Gastrocnemius medialis (tissue), 4 donors: Measurements from ENCODE around the gene ZNF18. TPM values are rescaled to one million over a fixed set of nuclear protein-coding genes. Genes with fewer than 3 reads are reported as not detected.

ENCODE experiments used
- ATAC-seq, 2 donors: fragments of 150-250 bp; one replicate each; pipeline ENCODE4 v1.9.1; 2016
- DNase-seq, 2 donors: peaks; one replicate each; pipeline ENCODE4 v3.0.0-alpha.2; 2019
- H3K27ac ChIP-seq, 4 donors: fragments of 200-600 bp; sonication (generic); 1 replicate in 1 of 4; 2 replicates in 3 of 4; pipeline ENCODE4 v1.5.1; 2016 to 2018; ENCODE audit warnings: mild to moderate bottlenecking in 2 of 4, moderate library complexity in 1 of 4
- H3K27me3 ChIP-seq, 3 donors: fragments of 200-600 bp; sonication (generic) in 2 of 3; 1 replicate in 1 of 3; 2 replicates in 2 of 3; pipeline versions ENCODE4 v1.5.1 to v1.6.0; 2016 to 2019; ENCODE audit warnings: mild to moderate bottlenecking in 1 of 3, moderate library complexity in 1 of 3
- H3K36me3 ChIP-seq, 2 donors: fragments of 200-600 bp; sonication (generic) in 1 of 2; one replicate each; pipeline ENCODE4 v1.5.1; 2017 to 2018
- H3K4me1 ChIP-seq, 2 donors: fragments of 200-600 bp; sonication (generic) in 1 of 2; one replicate each; pipeline ENCODE4 v1.5.1; 2016 to 2017; ENCODE audit warnings: mild to moderate bottlenecking in 2 of 2
- H3K4me3 ChIP-seq, 4 donors: fragments of 200-600 bp; sonication (generic) in 3 of 4; 1 replicate in 1 of 4; 2 replicates in 3 of 4; pipeline ENCODE4 v1.5.1; 2016 to 2019; ENCODE audit warnings: mild to moderate bottlenecking in 2 of 4
- H3K9me3 ChIP-seq, 3 donors: fragments of 200-600 bp; sonication (generic) in 2 of 3; 1 replicate in 1 of 3; 2 replicates in 2 of 3; pipeline ENCODE4 v1.5.1; 2016 to 2019
- POLR2A ChIP-seq, 2 donors: fragments of 450-650 bp; IDR thresholded peaks; one replicate each; pipeline ENCODE4 v1.6.1; 2017; ENCODE audit warnings: antibody characterized with exemption in 2 of 2, mild to moderate bottlenecking in 2 of 2, moderate library complexity in 2 of 2
- in situ Hi-C, 4 donors: fragments of 200-750 bp; cut with MboI; loops; one replicate each; pipeline versions ENCODE4 v1.15.0 to v1.8.0; 2017; ENCODE audit warnings: low sequenced_read_pairs in 4 of 4
- intact Hi-C: fragments of 100-400 bp; cut with DNase I; formaldehyde crosslinking; loops from one replicate; pipeline ENCODE4 v1.15.1; 2023; ENCODE audit warnings: low total_unique reads
- total RNA-seq, 4 donors: library from RNA; depleted of rRNA; stranded (reverse); fragments of >200 nt; gene quantifications; one replicate each; pipeline versions ENCODE4 v1.1.0 to v1.2.3, GENCODE V29; 2016
- TF ChIP-seq, protein P1 (sequence below), 5 experiments: fragments of 450-650 bp in 3 of 5; fragments of 200-600 bp in 2 of 5; sonication (generic) in 2 of 5; IDR thresholded peaks in 4 of 5; conservative IDR thresholded peaks in 1 of 5; 1 replicate in 4 of 5; 2 replicates in 1 of 5; pipeline ENCODE4 v1.5.1; 2016 to 2019; ENCODE audit warnings: antibody characterized with exemption in 5 of 5, mild to moderate bottlenecking in 3 of 5, moderate library complexity in 3 of 5

Gene ZNF18
- total RNA-seq, 4 donors from 2014 or later, result 4.7 to 15.8 (median 7.8) TPM

DNA sequence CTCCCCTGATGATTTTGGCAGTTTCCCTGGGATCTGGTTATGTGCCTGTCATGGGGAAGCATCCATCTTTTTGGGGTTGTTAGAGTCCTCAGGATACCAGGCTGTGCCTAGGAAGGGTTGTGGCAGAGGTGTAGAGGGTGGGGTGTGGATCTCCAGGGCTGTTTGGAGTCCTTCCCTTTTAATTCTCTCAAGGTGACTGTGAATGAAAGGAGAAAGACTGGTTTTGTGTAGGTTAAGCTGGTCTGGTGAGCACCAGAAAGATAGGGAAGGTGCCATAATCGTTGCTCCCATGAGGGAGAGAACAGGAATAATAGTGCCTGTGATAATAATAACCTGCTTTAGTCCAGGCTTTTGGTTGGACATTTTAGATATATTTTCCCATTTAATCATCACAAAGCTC, 30.4 kb upstream of the ZNF18 start:
- H3K27ac ChIP-seq, result no peak overlapping the region
- in situ Hi-C loops (no loop called here), intact Hi-C loops (loop anchor here (10.0 kb wide), 1 partner anchor 987 kb away; the partner anchor contains the start of gene ELAC2)
- DNase-seq, result no peak
- no peaks in the 10 kb centered on the region for H3K9me3 ChIP-seq
- no peak for ATAC-seq
- peaks cover 23 to 29% of the 10 kb centered on the region in 2 donors for H3K4me1 ChIP-seq
- no peaks in the 10 kb centered on the region for H3K36me3 ChIP-seq
- no peak overlapping the region for H3K4me3 ChIP-seq
- H3K27me3 ChIP-seq, result no peaks in the 10 kb centered on the region
- no peak for TF ChIP-seq POLR2A (IDR thresholded peaks at IDR 0.05)
- TF ChIP-seq, protein P1, sequence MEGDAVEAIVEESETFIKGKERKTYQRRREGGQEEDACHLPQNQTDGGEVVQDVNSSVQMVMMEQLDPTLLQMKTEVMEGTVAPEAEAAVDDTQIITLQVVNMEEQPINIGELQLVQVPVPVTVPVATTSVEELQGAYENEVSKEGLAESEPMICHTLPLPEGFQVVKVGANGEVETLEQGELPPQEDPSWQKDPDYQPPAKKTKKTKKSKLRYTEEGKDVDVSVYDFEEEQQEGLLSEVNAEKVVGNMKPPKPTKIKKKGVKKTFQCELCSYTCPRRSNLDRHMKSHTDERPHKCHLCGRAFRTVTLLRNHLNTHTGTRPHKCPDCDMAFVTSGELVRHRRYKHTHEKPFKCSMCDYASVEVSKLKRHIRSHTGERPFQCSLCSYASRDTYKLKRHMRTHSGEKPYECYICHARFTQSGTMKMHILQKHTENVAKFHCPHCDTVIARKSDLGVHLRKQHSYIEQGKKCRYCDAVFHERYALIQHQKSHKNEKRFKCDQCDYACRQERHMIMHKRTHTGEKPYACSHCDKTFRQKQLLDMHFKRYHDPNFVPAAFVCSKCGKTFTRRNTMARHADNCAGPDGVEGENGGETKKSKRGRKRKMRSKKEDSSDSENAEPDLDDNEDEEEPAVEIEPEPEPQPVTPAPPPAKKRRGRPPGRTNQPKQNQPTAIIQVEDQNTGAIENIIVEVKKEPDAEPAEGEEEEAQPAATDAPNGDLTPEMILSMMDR (IDR thresholded peaks at IDR 0.05 in 4 of 5, conservative IDR thresholded peaks at IDR 0.05 in 1 of 5), result no peak

GRCh38 chr17:12024327-12024726, 27.1 kb upstream of the ZNF18 start:
- no peak for DNase-seq
- Histone ChIP-seq H3K4me1 (peaks cover 31 to 46% of the 10 kb centered on the region in 2 donors), H3K36me3 (no peaks in the 10 kb centered on the region), H3K4me3 (no peak overlapping the region), H3K27ac (no peak overlapping the region), H3K9me3 (no peaks in the 10 kb centered on the region), H3K27me3 (no peaks in the 10 kb centered on the region)
- ATAC-seq, result no peak
- no peak for TF ChIP-seq POLR2A (IDR thresholded peaks at IDR 0.05)
- TF ChIP-seq, protein P1 (IDR thresholded peaks at IDR 0.05 in 4 of 5, conservative IDR thresholded peaks at IDR 0.05 in 1 of 5), result no peak
- in situ Hi-C loops, result loop anchor here in 1 of 4 donors (25.0 kb wide), 1 partner anchor 988 kb away; the partner anchor contains the start of gene ELAC2
- intact Hi-C loops, result loop anchor here (10.0 kb wide), 1 partner anchor 990 kb away; the partner anchor contains the start of gene ELAC2

- ATAC-seq (no peak), DNase-seq (no peak)
- no peaks in the 10 kb centered on the region for H3K36me3 ChIP-seq
- H3K4me1 ChIP-seq, result peaks cover 31 to 42% of the 10 kb centered on the region in 2 donors
- no peak for TF ChIP-seq POLR2A (IDR thresholded peaks at IDR 0.05)
- TF ChIP-seq, protein P1 (IDR thresholded peaks at IDR 0.05 in 4 of 5, conservative IDR thresholded peaks at IDR 0.05 in 1 of 5), result no peak
- no peaks in the 10 kb centered on the region for H3K27me3 ChIP-seq
- H3K27ac ChIP-seq, result no peak overlapping the region
- intact Hi-C loops, result loop anchor here (10.0 kb wide), 1 partner anchor 992 kb away; the partner anchor contains the start of gene ELAC2
- peak overlapping the region in 2 of 4 donors; percentile 68 to 73 for H3K4me3 ChIP-seq
- no peaks in the 10 kb centered on the region for H3K9me3 ChIP-seq
- in situ Hi-C loops, result loop anchor here in 1 of 4 donors (25.0 kb wide), 1 partner anchor 990 kb away; the partner anchor contains the start of gene ELAC2
Observed at GRCh38 chr17:12022310-12022709, 25.0 kb upstream of the ZNF18 start.

DNA sequence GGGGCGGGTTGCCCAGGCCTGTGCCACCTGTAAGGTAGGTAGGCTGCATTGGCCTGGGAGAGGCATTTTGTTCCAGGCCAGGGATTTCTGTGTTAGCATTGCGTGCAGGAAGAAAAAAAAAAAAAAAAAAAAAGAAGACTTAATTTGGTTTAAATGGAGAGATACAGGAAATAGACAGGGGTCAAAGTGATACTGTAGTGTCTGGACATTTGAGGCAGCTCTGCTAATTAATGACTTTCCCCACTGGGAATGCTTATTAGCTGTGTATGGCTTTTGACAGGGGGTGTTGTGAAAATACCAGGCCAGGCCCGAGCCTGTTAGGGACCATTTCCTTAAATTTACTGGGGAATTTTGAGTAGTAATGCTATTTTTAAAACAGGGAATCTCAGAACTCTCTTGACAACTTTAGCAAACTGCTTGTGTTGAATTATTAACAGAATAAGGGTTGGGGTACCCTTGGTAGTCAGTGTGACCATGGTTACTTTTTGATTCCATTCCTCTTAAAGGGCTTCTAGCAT, 24.4 kb upstream of the ZNF18 start:
- DNase-seq (no peak), ATAC-seq (no peak)
- Histone ChIP-seq H3K9me3 (no peaks in the 10 kb centered on the region), H3K27ac (peak overlapping the region in 3 of 4 donors; percentile 65 to 93 (median 86)), H3K27me3 (no peaks in the 10 kb centered on the region), H3K36me3 (no peaks in the 10 kb centered on the region), H3K4me1 (peaks cover 31 to 42% of the 10 kb centered on the region in 2 donors), H3K4me3 (peak overlapping the region; percentile 62 to 93 (median 70))
- intact Hi-C loops, result loop anchor here (10.0 kb wide), 1 partner anchor 993 kb away; the partner anchor contains the start of gene ELAC2
- TF ChIP-seq, protein P1 (IDR thresholded peaks at IDR 0.05 in 4 of 5, conservative IDR thresholded peaks at IDR 0.05 in 1 of 5), result no peak
- TF ChIP-seq POLR2A (IDR thresholded peaks at IDR 0.05), result no peak
- in situ Hi-C loops, result loop anchor here in 1 of 4 donors (25.0 kb wide), 1 partner anchor 991 kb away; the partner anchor contains the start of gene ELAC2
